ENCODE measurements around the gene ABCC9.
"Not testable (repeated sequence)": the region's sequence is repeated elsewhere in the genome, so short reads cannot be mapped to it uniquely, and the experiment has no call there.

ABCC9 gene

DNA sequence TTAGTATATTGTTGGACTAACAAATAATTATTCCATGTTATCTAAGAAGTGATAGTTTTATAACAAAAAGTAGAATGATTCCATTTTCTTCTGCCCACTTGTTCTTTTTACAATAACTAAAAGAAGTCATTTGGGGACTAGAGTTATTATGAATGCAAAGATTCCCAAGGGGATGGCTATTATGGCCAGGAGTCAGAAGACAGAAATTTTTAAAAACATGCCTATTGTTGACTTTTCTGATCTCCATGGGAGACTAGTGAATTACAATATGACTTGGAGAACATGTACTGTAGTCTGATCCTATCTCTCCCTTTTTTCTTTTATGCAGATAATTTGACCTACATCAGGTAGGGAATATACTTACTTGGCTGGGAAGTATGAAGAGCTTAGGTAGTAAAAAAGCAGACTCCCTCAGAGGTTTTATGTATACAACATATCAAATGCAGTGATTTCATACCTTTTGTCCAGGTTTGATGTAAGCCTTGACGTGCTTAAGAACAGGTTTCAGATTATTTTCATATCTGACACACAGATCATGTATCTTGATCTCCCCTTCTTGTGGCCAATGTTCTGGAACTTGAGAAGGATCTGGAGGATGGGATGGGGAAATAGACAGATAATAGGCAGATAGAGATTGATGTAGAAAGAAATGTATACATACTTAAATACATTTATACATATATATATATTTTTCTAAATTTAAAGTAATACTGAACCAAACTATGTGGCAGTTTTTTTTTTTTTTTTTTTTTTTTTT is 125.7 kb downstream of the ABCC9 start:
- no peak for DNase-seq (ENCODE audit: low read depth)

DNA sequence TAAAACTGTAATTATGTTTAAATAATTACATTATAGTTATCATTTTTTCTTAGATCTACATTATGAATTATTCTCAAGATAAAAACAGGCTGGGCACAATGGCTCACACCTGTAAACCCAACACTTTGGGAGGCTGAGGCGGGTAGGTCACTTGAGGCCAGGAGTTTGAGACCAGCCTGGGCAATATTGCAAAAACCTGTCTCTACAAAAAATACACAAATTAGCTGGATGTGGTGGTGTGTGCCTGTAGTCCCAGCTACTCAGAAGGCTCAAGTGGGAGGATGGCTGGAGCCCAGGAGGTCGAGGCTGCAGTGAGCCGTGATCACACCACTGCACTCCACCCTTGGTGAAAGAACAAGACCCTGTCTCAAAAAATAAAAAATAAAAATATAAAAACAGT is 126.4 kb downstream of the ABCC9 start:
- no peak for DNase-seq (ENCODE audit: low read depth)

GRCh38 chr12:21814327-21814726 is 126.9 kb downstream of the ABCC9 start:
- DNase-seq (ENCODE audit: low read depth), result no peak

GRCh38 chr12:21813751-21814150 is 127.5 kb downstream of the ABCC9 start:
- no peak for DNase-seq (ENCODE audit: low read depth)

DNA sequence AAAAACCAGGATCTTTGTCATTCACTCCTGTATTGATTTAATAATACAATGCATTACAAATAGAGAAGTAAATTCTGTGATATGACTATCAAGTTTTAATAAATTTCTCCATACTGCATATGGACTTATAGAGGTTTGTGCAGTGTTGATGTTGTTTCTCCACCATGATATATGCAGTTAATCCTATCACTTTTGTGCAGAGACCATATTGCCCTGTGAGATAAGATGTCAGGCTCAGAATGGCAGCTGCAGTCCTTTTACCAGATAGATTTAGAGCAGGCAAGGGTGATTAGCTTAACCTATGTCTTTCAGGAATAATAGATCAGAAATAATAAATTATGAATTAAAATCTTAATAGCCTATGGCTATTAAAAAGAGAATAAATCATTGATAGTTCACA is 128.1 kb downstream of the ABCC9 start:
- DNase-seq (ENCODE audit: low read depth), result no peak

- not testable (repeated sequence) for DNase-seq (ENCODE audit: low read depth)
Measured at GRCh38 chr12:21812340-21812739, 128.9 kb downstream of the ABCC9 start.

GRCh38 chr12:21809100-21809499 is 132.1 kb downstream of the ABCC9 start:
- no peak for DNase-seq (ENCODE audit: low read depth)

DNA sequence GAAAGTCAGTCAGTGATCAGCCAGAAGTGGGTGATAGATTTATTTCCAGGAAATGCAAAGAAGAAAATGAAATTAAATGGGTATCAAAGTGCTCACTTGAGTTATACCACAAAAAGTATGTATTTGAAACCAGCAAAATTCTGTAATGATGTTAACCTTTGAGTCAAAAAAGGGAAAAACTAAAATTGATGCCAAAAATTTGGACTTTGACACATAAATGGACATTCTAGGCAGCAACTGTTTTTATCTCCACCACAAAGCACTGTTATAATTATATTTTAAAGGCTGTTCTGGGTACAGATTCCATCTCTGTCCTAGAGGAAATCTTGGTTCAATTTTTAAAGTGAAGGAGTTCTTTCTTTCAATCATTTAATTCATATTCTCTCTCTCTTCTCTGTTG is 135.0 kb downstream of the ABCC9 start:
- no peak for DNase-seq (ENCODE audit: low read depth)

DNA sequence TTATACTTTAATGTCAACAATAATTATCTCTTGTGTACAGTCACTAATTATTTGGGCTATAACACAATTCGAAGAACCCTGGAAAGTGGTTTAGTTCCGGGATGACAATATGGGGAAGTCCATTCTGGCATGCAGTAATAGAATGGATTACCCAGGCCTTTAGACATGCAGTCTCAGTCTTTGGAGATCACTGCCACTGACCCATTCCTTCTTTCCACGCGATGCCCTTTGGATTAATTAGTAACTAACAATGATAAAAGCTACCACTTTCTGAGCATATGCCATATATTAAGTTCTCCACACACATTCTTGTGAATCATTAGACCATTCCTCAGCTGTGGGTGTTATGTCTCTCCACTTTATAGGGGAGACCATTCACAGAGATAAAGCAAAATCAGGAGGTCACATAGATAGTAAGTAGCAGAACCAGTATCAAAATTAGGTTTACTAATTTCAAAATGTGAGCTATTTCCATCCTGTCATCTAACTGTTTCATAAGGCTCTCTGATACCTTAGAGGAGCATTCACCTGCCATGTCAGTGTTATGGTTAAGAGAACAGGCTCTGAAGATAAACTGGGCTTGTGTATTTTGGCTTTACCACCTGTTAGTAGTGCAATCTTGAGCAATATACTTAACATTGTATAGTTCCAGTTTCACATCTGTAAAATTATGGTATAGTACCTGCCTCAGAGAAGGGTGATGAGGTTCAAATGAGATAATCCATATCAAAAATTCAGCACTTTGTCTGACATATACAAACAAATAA is 139.5 kb downstream of the ABCC9 start:
- no peak for DNase-seq (ENCODE audit: low read depth)

DNA sequence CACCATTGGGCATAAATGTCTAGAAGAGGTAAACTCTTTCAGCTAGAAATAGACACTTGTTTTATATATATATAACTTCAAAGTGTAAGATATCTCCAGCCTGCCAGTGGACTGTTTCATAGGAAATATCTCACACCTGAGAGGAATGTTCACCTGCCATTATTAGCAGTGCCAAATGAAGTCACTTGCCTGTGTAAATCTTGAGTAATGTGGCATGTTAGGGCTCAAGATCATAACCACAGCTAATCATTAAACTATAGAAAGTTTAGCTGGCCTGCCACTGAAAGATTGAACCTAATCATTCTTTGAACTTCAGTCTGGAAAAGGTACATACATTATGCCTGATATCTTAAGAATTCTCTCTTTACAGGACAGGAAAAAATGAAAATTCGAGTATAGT is 141.2 kb downstream of the ABCC9 start:
- DNase-seq (ENCODE audit: low read depth), result no peak

- DNase-seq (ENCODE audit: low read depth), result no peak
Measured at GRCh38 chr12:21797539-21797938, 143.7 kb downstream of the ABCC9 start.

- DNase-seq (ENCODE audit: low read depth), result no peak
Measured at GRCh38 chr12:21795648-21796328, 145.4 kb downstream of the ABCC9 start.

GRCh38 chr12:21794807-21795595 is 146.2 kb downstream of the ABCC9 start:
- not testable (repeated sequence) for DNase-seq (ENCODE audit: low read depth)

DNA sequence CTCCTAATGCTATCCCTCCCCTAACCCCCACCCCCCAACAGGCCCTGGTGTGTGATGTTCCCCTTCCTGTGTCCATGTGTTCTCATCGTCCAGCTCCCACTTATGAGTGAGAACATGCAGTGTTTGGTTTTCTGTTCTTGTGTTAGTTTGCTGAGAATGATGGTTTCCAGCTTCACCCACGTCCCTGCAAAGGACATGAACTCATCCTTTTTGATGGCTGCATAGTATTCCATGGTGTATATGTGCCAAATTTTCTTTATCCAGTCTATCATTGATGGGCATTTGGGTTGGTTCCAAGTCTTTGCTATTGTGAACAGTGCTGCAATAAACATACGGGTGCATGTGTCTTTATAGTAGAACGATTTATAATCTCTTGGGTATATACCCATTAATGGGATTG is 151.5 kb downstream of the ABCC9 start:
- not testable (repeated sequence) for DNase-seq (ENCODE audit: low read depth)

- DNase-seq (ENCODE audit: low read depth), result no peak
Measured at GRCh38 chr12:21788089-21788983, 152.9 kb downstream of the ABCC9 start.

DNA sequence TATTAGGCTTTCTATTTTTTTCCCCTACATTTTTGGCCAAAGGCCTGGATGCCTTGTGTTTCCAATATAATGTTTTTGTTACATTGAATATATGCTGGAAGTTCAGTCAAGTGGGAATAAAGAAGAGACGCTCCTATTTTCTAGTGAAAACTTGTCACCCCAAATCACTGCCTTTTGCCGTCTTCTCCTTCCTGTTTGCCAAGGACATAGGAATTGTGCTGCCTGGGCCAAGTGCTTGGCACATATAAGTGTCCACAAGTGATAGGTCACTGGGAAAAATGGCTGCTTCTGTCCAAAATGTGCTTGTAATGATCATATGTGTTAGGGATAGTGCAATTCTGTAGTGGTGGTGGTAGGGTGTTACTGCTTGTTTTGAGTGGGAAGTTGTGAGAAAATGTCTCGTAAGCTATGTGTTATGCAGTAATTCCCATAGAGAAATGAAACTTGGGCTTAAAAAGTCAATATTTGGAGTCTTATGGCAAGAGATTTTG is 155.1 kb downstream of the ABCC9 start:
- no peak for DNase-seq (ENCODE audit: low read depth)

GRCh38 chr12:21782723-21783122 is 158.5 kb downstream of the ABCC9 start:
- DNase-seq (ENCODE audit: low read depth), result not testable (repeated sequence)

GRCh38 chr12:21780786-21781185 is 160.4 kb downstream of the ABCC9 start:
- DNase-seq (ENCODE audit: low read depth), result no peak

GRCh38 chr12:21776175-21776574 is 165.1 kb downstream of the ABCC9 start:
- no peak for DNase-seq (ENCODE audit: low read depth)

- no peak for DNase-seq (ENCODE audit: low read depth)
Measured at GRCh38 chr12:21775133-21775820, 165.9 kb downstream of the ABCC9 start.
